LNCaP clone FGC (cell line): ENCODE results near the gene SEC61G.

Experiments used
- DNase-seq: peaks from one replicate; pipeline ENCODE4 v3.0.0-alpha.2; 2011; ENCODE audit warnings: low read depth
- H3K4me3 ChIP-seq: 2 replicates; pipeline ENCODE4 v1.5.1; 2011; ENCODE audit warnings: mild to moderate bottlenecking, low read depth, low read length, control low read depth
- CTCF ChIP-seq: IDR thresholded peaks from 2 replicates; pipeline ENCODE4 v1.5.1; 2012; ENCODE audit warnings: mild to moderate bottlenecking; ENCODE audit not compliant: control insufficient read depth, insufficient read depth; ENCODE audit errors: extremely low read depth

SEC61G gene

DNA sequence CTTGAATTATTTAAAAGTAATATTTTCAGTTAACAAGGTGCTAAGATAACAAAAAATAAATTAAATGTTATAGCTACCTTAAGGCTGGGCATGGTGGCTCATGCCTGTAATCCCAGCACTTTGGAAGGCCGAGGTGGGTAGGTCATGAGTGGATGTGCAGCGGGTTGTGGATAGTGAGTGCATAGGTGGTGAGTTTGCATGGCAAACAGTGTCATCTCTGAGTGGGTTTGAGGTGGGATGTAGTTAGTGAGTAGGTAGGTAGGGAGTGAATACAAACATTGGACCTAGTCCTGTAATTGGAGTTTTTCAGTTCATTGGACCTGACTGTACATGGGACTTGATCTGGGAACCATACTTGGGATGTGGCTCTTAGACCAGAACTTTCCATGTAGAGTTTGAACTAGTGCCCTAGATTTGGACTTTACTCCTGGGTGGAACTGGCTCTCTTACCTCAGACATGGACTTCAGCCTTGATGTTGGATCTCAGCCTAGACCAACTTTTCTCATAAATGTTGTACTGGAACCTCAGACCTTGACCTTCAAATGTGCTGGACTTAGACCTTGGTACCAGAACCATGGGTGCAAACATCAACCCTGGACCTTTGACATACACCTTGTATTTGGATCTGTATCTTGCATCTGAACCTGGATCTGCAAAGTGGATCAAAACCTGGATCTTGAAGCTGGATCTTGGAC is 47.0 kb downstream of the SEC61G start:
- no peak for TF ChIP-seq CTCF
- no peak overlapping the region for H3K4me3 ChIP-seq
- DNase-seq, result no peak

- H3K4me3 ChIP-seq, result no peak overlapping the region
- no peak for TF ChIP-seq CTCF
- no peak for DNase-seq
Measured at GRCh38 chr7:54709283-54709682, 49.7 kb downstream of the SEC61G start.

DNA sequence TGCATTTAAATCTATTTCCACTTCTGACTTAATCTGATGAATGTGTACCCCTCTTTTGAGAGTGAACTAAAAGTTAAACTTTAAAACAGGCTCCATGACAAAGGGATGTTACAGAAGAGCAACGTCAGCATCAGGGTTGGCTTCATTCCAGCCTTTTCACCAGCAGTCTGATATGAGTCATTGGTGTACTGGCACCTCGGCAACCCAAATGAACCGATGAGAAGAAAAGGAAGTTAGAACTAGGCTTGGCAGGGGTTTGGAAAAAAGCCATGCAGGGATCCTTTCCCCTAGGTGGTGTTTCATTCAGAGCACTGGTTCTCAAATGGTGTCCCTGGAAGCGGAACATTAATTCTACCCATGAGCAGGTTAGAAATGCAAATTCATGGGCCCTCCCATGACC is 53.6 kb downstream of the SEC61G start:
- DNase-seq, result peak; percentile 17
- TF ChIP-seq CTCF, result no peak
- no peak overlapping the region for H3K4me3 ChIP-seq

DNA sequence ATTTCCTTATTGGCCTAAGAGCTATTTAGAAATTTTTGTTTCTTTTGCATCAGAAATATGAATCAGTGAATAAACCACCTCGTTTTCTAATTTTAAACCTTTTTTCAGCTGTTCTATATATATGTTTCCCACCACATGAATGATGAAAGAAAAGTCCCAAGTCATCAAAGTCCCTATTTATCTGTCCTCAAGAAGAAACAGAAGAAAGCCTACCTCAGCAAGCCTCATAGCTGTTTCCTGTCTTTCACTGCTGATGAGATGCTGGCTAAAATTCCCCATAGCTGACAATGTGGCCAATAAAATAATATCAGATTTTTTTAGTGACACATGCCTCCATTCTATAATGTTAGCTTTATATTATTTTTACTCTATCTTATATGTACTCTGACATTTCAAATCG is 54.2 kb downstream of the SEC61G start:
- DNase-seq, result no peak
- no peak for TF ChIP-seq CTCF
- H3K4me3 ChIP-seq, result no peak overlapping the region
